GM10847 (cell line): Measurements from ENCODE around the gene SLC29A3.

Experiments used
- POLR2A ChIP-seq: IDR thresholded peaks from 2 replicates; pipeline ENCODE4 v1.6.1; 2011; ENCODE audit not compliant: insufficient read length; ENCODE audit errors: extremely low read depth

Gene SLC29A3

GRCh38 chr10:71292624-71293445, 26.2 kb upstream of the SLC29A3 start:
- TF ChIP-seq POLR2A = no peak

GRCh38 chr10:71293446-71294084, 25.5 kb upstream of the SLC29A3 start:
- TF ChIP-seq POLR2A = no peak

GRCh38 chr10:71294091-71294561, 24.9 kb upstream of the SLC29A3 start:
- TF ChIP-seq POLR2A = no peak

GRCh38 chr10:71294856-71295255, 24.2 kb upstream of the SLC29A3 start:
- TF ChIP-seq POLR2A = no peak

GRCh38 chr10:71295641-71296040, 23.4 kb upstream of the SLC29A3 start:
- no peak for TF ChIP-seq POLR2A

GRCh38 chr10:71296086-71296485, 23.0 kb upstream of the SLC29A3 start:
- TF ChIP-seq POLR2A = no peak

- no peak for TF ChIP-seq POLR2A
These were observed 21.7 kb upstream of the SLC29A3 start for GRCh38 chr10:71297343-71297742.

GRCh38 chr10:71299071-71299785, 19.8 kb upstream of the SLC29A3 start:
- TF ChIP-seq POLR2A = no peak

- no peak for TF ChIP-seq POLR2A
These were observed 18.3 kb upstream of the SLC29A3 start for GRCh38 chr10:71300555-71301370.

- TF ChIP-seq POLR2A = no peak
These were observed 17.6 kb upstream of the SLC29A3 start for GRCh38 chr10:71301371-71301916.

- no peak for TF ChIP-seq POLR2A
These were observed 16.6 kb upstream of the SLC29A3 start for GRCh38 chr10:71302451-71302850.

- no peak for TF ChIP-seq POLR2A
These were observed 16.0 kb upstream of the SLC29A3 start for GRCh38 chr10:71302874-71303568.

GRCh38 chr10:71303569-71303907, 15.5 kb upstream of the SLC29A3 start:
- no peak for TF ChIP-seq POLR2A

GRCh38 chr10:71304914-71305313, 14.1 kb upstream of the SLC29A3 start:
- TF ChIP-seq POLR2A = no peak
